Measurements from ENCODE around the gene SRP54.

DNA sequence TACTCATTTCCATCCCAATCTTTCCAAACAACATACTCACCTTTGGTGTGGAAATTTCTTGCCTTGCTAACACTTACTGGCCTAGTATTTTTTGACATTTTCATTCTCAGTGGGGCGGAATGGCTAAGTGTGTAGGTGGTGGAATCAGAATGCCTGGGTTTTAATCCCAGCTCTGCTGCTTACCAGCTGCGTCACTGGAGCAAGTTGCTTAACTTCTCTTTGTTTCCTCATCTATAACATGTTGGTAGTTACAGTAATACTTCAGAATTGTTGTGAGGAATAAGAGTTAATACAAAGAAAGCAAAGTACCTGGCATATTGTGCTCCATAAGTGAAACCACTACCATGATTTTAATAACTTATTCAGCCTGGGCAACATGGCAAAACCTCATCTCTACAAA is 60.3 kb downstream of the SRP54 start:
- TF ChIP-seq CTCF (conservative IDR thresholded peaks at IDR 0.05 in 1 of 2, IDR thresholded peaks at IDR 0.05 in 1 of 2; ENCODE audit: low read depth in 1 of 2, low read length in 2 of 2) (no peak), EZH2 (IDR thresholded peaks at IDR 0.05; ENCODE audit: low read length, missing control alignments) (no peak)

All from fibroblast of lung (primary cell).